Trophoblast cell (in vitro differentiated cells and primary cell): ENCODE results near the gene IGIP.

Source experiments
- DNase-seq, 2 donors: peaks; one replicate each; pipeline ENCODE4 v3.0.0-alpha.2; 2016
- H2AFZ ChIP-seq: 2 replicates; pipeline ENCODE4 v1.6.1; 2013; ENCODE audit warnings: low read length, moderate library complexity, mild to moderate bottlenecking; ENCODE audit not compliant: insufficient read depth, poor library complexity
- H2AK5ac ChIP-seq: 2 replicates; pipeline ENCODE4 v1.6.1; 2013; ENCODE audit warnings: mild to moderate bottlenecking, low read length
- H2BK120ac ChIP-seq: 2 replicates; pipeline ENCODE4 v1.6.1; 2013; ENCODE audit warnings: low read length, mild to moderate bottlenecking, moderate library complexity; ENCODE audit not compliant: insufficient read depth, poor library complexity
- H2BK12ac ChIP-seq: 2 replicates; pipeline ENCODE4 v1.6.1; 2013; ENCODE audit warnings: mild to moderate bottlenecking, low read length, moderate library complexity
- H2BK5ac ChIP-seq: 2 replicates; pipeline ENCODE4 v1.6.1; 2013; ENCODE audit warnings: low read length, low read depth, moderate library complexity, mild to moderate bottlenecking; ENCODE audit not compliant: poor library complexity
- H3K14ac ChIP-seq: 2 replicates; pipeline ENCODE4 v1.6.1; 2013; ENCODE audit warnings: mild to moderate bottlenecking, low read length
- H3K18ac ChIP-seq: 2 replicates; pipeline ENCODE4 v1.6.1; 2013; ENCODE audit warnings: mild to moderate bottlenecking, low read length
- H3K23ac ChIP-seq: 2 replicates; pipeline ENCODE4 v1.6.1; 2013; ENCODE audit warnings: low read length
- H3K27ac ChIP-seq: 2 replicates; pipeline ENCODE4 v1.5.1; 2013; ENCODE audit warnings: low read depth, mild to moderate bottlenecking, inconsistent platforms, low read length, moderate library complexity
- H3K27me3 ChIP-seq: 2 replicates; pipeline ENCODE4 v1.6.1; 2013; ENCODE audit warnings: inconsistent platforms, mild to moderate bottlenecking, low read length, moderate library complexity; ENCODE audit not compliant: insufficient read depth
- H3K36me3 ChIP-seq, 2 experiments: 1 replicate in 1 of 2; 2 replicates in 1 of 2; pipeline ENCODE4 v1.6.1; 2013; ENCODE audit warnings: low read length in 2 of 2, mild to moderate bottlenecking in 2 of 2, moderate library complexity in 1 of 2; ENCODE audit not compliant: insufficient read depth in 2 of 2, control insufficient read depth in 1 of 2
- H3K4ac ChIP-seq: 2 replicates; pipeline ENCODE4 v1.6.1; 2013; ENCODE audit warnings: low read depth, mild to moderate bottlenecking, low read length, moderate library complexity
- H3K4me1 ChIP-seq, 2 experiments: 1 replicate in 1 of 2; 2 replicates in 1 of 2; pipeline ENCODE4 v1.6.1; 2013; ENCODE audit warnings: low read length in 2 of 2, mild to moderate bottlenecking in 2 of 2, moderate library complexity in 1 of 2; ENCODE audit not compliant: insufficient read depth in 2 of 2, control insufficient read depth in 1 of 2
- H3K4me2 ChIP-seq: 2 replicates; pipeline ENCODE4 v1.6.1; 2013; ENCODE audit warnings: inconsistent platforms, mild to moderate bottlenecking, low read length, moderate library complexity
- H3K4me3 ChIP-seq: 2 replicates; pipeline ENCODE4 v1.5.1; 2013; ENCODE audit warnings: mild to moderate bottlenecking, low read depth, low read length, inconsistent platforms
- H3K79me1 ChIP-seq: one replicate; pipeline ENCODE4 v1.6.1; 2013; ENCODE audit warnings: low read length
- H3K79me2 ChIP-seq: 2 replicates; pipeline ENCODE4 v1.6.1; 2013; ENCODE audit warnings: low read length, mild to moderate bottlenecking; ENCODE audit not compliant: control insufficient read depth, insufficient read depth, poor library complexity
- H3K9ac ChIP-seq: 2 replicates; pipeline ENCODE4 v1.6.1; 2013; ENCODE audit warnings: mild to moderate bottlenecking, low read length
- H3K9me3 ChIP-seq: 2 replicates; pipeline ENCODE4 v1.6.1; 2013; ENCODE audit warnings: low read depth, mild to moderate bottlenecking, control low read depth, inconsistent platforms, low read length; ENCODE audit not compliant: insufficient read depth
- H4K12ac ChIP-seq: 2 replicates; pipeline ENCODE4 v1.6.1; 2013; ENCODE audit warnings: low read depth, mild to moderate bottlenecking, low read length, moderate library complexity
- H4K8ac ChIP-seq: 2 replicates; pipeline ENCODE4 v1.6.1; 2013; ENCODE audit warnings: low read depth, mild to moderate bottlenecking, low read length, moderate library complexity
- H4K91ac ChIP-seq: one replicate; pipeline ENCODE4 v1.6.1; 2013; ENCODE audit warnings: low read depth, mild to moderate bottlenecking, low read length, moderate library complexity
- WGBS: extraction: QIAGEN DNeasy Blood & Tissue Kit; methylation state at CpG from one replicate; pipeline ENCODE4 v1.1.7; 2013; ENCODE audit warnings: missing lambda C conversion rate; ENCODE audit not compliant: insufficient read length, insufficient coverage; ENCODE audit errors: extremely low coverage; 5-methylcytosine and 5-hydroxymethylcytosine counted together

The IGIP gene

DNA sequence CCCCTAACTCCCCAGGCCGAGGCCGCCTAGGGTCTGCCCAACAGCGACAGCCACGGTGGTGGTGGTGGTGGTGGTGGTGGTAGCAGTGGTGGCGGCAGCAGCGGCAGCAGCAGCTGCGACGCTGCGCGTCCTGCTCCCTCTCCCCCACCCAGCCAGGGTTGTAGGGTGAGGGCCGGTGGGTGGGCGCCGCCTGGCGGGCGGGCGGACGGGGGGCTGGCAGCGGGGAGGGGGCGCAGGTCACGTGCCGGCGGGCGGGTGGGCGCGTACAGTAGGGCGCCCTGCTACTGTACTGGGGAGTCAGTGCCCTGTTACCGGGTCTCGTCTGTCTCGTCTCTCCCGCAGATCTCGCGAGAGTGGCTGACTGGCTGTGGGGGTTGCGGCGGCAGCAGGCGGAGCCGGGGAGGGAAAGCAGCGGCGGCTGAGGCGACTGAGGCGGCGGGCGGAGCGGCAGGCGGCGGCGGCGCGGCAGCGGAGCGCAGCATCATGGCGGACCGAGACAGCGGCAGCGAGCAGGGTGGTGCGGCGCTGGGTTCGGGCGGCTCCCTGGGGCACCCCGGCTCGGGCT lies 12.0 kb upstream of the IGIP start, which contains the start of gene PURA:
TSS of gene PURA (plus strand) at position 411 of the 565 bp plus-strand sequence. CDS start at position 484, 73 bp downstream.
- H3K4me1 ChIP-seq: peaks cover 2 to 14% of the 10 kb centered on the region in 2 experiments
- H3K4ac ChIP-seq: peak within 1 kb of the TSS; percentile 78
- H3K9me3 ChIP-seq: no peaks in the 10 kb centered on the region
- peak within 1 kb of the TSS; percentile 81 for H4K91ac ChIP-seq
- peak within 1 kb of the TSS; percentile 95 for H3K14ac ChIP-seq
- H3K4me3 ChIP-seq: peak within 1 kb of the TSS; percentile 85
- H2AFZ ChIP-seq: peak within 1 kb of the TSS; percentile 98
- H2BK5ac ChIP-seq: peak within 1 kb of the TSS; percentile 76
- peaks cover 24% of the 10 kb centered on the region for H3K27me3 ChIP-seq
- no peak within 1 kb of the TSS for H3K23ac ChIP-seq
- H2BK12ac ChIP-seq: peak within 1 kb of the TSS; percentile 11
- WGBS: no CpG with 5 or more reads among the region's 60 CpGs
- peak; percentile 80 to 97 for DNase-seq
- peaks cover 8% of the 10 kb centered on the region for H3K79me2 ChIP-seq
- peak within 1 kb of the TSS; percentile 41 for H3K27ac ChIP-seq
- H3K9ac ChIP-seq: peak within 1 kb of the TSS; percentile 78
- peaks cover 16% of the 10 kb centered on the region for H3K79me1 ChIP-seq
- H2AK5ac ChIP-seq: peak within 1 kb of the TSS; percentile 55
- peak within 1 kb of the TSS; percentile 98 for H4K8ac ChIP-seq
- H3K18ac ChIP-seq: peak within 1 kb of the TSS; percentile 99
- no peaks in the 10 kb centered on the region for H3K36me3 ChIP-seq
- H3K4me2 ChIP-seq: peak within 1 kb of the TSS; percentile 81
- peak within 1 kb of the TSS; percentile 78 for H4K12ac ChIP-seq
- peak within 1 kb of the TSS; percentile 86 for H2BK120ac ChIP-seq

DNA sequence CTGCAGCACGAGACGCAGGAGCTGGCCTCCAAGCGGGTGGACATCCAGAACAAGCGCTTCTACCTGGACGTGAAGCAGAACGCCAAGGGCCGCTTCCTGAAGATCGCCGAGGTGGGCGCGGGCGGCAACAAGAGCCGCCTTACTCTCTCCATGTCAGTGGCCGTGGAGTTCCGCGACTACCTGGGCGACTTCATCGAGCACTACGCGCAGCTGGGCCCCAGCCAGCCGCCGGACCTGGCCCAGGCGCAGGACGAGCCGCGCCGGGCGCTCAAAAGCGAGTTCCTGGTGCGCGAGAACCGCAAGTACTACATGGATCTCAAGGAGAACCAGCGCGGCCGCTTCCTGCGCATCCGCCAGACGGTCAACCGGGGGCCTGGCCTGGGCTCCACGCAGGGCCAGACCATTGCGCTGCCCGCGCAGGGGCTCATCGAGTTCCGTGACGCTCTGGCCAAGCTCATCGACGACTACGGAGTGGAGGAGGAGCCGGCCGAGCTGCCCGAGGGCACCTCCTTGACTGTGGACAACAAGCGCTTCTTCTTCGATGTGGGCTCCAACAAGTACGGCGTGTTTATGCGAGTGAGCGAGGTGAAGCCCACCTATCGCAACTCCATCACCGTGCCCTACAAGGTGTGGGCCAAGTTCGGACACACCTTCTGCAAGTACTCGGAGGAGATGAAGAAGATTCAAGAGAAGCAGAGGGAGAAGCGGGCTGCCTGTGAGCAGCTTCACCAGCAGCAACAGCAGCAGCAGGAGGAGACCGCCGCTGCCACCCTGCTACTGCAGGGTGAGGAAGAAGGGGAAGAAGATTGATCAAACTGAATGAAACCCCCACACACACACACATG lies 11.2 kb upstream of the IGIP start:
- peak overlapping the region; percentile 81 for H3K4me2 ChIP-seq
- H3K14ac ChIP-seq: peak overlapping the region; percentile 95
- H3K9me3 ChIP-seq: no peaks in the 10 kb centered on the region
- peak overlapping the region; percentile 98 for H4K8ac ChIP-seq
- peak overlapping the region; percentile 68 for H2BK5ac ChIP-seq
- H2BK12ac ChIP-seq: peak overlapping the region; percentile 11
- H2AFZ ChIP-seq: peak overlapping the region; percentile 98
- peaks cover 8% of the 10 kb centered on the region for H3K79me2 ChIP-seq
- H3K18ac ChIP-seq: peak overlapping the region; percentile 99
- H4K12ac ChIP-seq: peak overlapping the region; percentile 78
- H3K27me3 ChIP-seq: peaks cover 19% of the 10 kb centered on the region
- DNase-seq: peak; percentile 27 to 67
- peaks cover 2 to 14% of the 10 kb centered on the region in 2 experiments for H3K4me1 ChIP-seq
- H3K27ac ChIP-seq: peak overlapping the region; percentile 41
- no CpG with 5 or more reads among the region's 65 CpGs for WGBS
- H3K36me3 ChIP-seq: no peaks in the 10 kb centered on the region
- peaks cover 16% of the 10 kb centered on the region for H3K79me1 ChIP-seq
- peak overlapping the region; percentile 55 for H2AK5ac ChIP-seq
- no peak overlapping the region for H3K23ac ChIP-seq
- H3K4ac ChIP-seq: peak overlapping the region; percentile 78
- H4K91ac ChIP-seq: peak overlapping the region; percentile 81
- H3K4me3 ChIP-seq: peak overlapping the region; percentile 85
- peak overlapping the region; percentile 78 for H3K9ac ChIP-seq
- peak overlapping the region; percentile 86 for H2BK120ac ChIP-seq

- H3K27me3 ChIP-seq: peaks cover 19% of the 10 kb centered on the region
- DNase-seq: no peak
- peak overlapping the region; percentile 85 for H3K4me3 ChIP-seq
- no peak overlapping the region for H3K27ac ChIP-seq
- H2AFZ ChIP-seq: no peak overlapping the region
- no peak overlapping the region for H2BK5ac ChIP-seq
- H4K12ac ChIP-seq: no peak overlapping the region
- no peaks in the 10 kb centered on the region for H3K9me3 ChIP-seq
- H3K4me1 ChIP-seq: peaks cover 2 to 14% of the 10 kb centered on the region in 2 experiments
- H3K14ac ChIP-seq: no peak overlapping the region
- H4K91ac ChIP-seq: no peak overlapping the region
- no peak overlapping the region for H4K8ac ChIP-seq
- H3K9ac ChIP-seq: no peak overlapping the region
- H3K4ac ChIP-seq: no peak overlapping the region
- H3K18ac ChIP-seq: no peak overlapping the region
- H2BK120ac ChIP-seq: no peak overlapping the region
- no peak overlapping the region for H2AK5ac ChIP-seq
- peaks cover 8% of the 10 kb centered on the region for H3K79me2 ChIP-seq
- no CpG with 5 or more reads among the region's 1 CpG for WGBS
- no peak overlapping the region for H3K23ac ChIP-seq
- peaks cover 16% of the 10 kb centered on the region for H3K79me1 ChIP-seq
- H3K36me3 ChIP-seq: no peaks in the 10 kb centered on the region
- peak overlapping the region; percentile 81 for H3K4me2 ChIP-seq
- no peak overlapping the region for H2BK12ac ChIP-seq
Measured at GRCh38 chr5:140115186-140115500, 10.6 kb upstream of the IGIP start.

- Histone ChIP-seq H3K9me3 (no peaks in the 10 kb centered on the region), H3K14ac (no peak overlapping the region), H4K91ac (no peak overlapping the region), H3K9ac (no peak overlapping the region), H2BK12ac (no peak overlapping the region), H2AK5ac (no peak overlapping the region), H3K27ac (no peak overlapping the region), H3K79me2 (peaks cover 8% of the 10 kb centered on the region), H4K12ac (no peak overlapping the region), H3K18ac (no peak overlapping the region), H2BK120ac (no peak overlapping the region), H3K4me3 (no peak overlapping the region), H3K4me2 (no peak overlapping the region), H2BK5ac (no peak overlapping the region), H3K4ac (no peak overlapping the region), H4K8ac (no peak overlapping the region), H3K4me1 (peaks cover 2 to 12% of the 10 kb centered on the region in 2 experiments), H3K23ac (no peak overlapping the region), H3K27me3 (peaks cover 11% of the 10 kb centered on the region), H3K79me1 (peaks cover 16% of the 10 kb centered on the region), H2AFZ (no peak overlapping the region), H3K36me3 (no peaks in the 10 kb centered on the region)
- WGBS: no CpG with 5 or more reads among the region's 2 CpGs
- DNase-seq: no peak
Measured at GRCh38 chr5:140116716-140117115, 9.0 kb upstream of the IGIP start.
